G401 (cell line): ENCODE measurements around the gene ARMS2. TPM values are rescaled to one million over a fixed set of nuclear protein-coding genes. Genes with fewer than 3 reads are reported as not detected.

Experiments used
- DNase-seq: peaks from one replicate; pipeline ENCODE4 v3.0.0-alpha.2; 2015; ENCODE audit warnings: low spot score
- in situ Hi-C: cut with HindIII; loops from 2 replicates; pipeline ENCODE4 v1.10.0; 2016; ENCODE audit warnings: low sequenced_read_pairs, mixed read lengths
- total RNA-seq: library from RNA; depleted of rRNA; stranded (reverse); fragments of >200 nt; shearing (Covaris generic); gene quantifications from 2 replicates; pipeline ENCODE4 v1.2.3, GENCODE V29; 2014

ARMS2 gene
- total RNA-seq, 1 experiment from 2014 or later, result not detected

- in situ Hi-C loops, result no loop called here
- DNase-seq, result no peak
Observed at GRCh38 chr10:122449153-122449552, 5.3 kb upstream of the ARMS2 start.

GRCh38 chr10:122450353-122450990, 4.0 kb upstream of the ARMS2 start:
- in situ Hi-C loops, result no loop called here
- DNase-seq, result no peak

- no peak for DNase-seq
- in situ Hi-C loops, result no loop called here
Observed at GRCh38 chr10:122454071-122454470, 382 bp upstream of the ARMS2 start.

- in situ Hi-C loops, result no loop called here
- no peak for DNase-seq
Observed at GRCh38 chr10:122455376-122456079, 1.1 kb downstream of the ARMS2 start.

GRCh38 chr10:122457934-122458333, 3.5 kb downstream of the ARMS2 start:
- in situ Hi-C loops, result no loop called here
- DNase-seq, result no peak

DNA sequence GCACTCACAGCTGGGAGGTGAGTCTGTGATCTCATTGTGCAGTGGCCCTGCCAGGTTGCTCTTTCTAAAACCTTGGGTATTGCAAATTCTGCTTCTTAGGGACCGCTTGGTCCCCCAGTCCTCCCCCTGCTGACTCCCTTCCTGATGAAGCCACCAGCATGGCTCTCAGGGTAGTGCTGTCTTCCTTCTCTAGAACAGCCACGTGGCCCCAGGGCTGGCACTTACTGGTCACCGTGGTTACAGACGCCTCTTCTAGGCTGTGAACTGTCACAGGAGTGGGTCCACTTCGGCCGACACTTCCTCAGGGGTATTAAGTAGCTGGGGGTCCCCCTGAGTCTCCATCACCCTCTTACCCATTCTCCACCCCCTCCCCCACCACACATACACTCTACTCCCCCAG, 4.2 kb downstream of the ARMS2 start:
- in situ Hi-C loops, result no loop called here
- no peak for DNase-seq

DNA sequence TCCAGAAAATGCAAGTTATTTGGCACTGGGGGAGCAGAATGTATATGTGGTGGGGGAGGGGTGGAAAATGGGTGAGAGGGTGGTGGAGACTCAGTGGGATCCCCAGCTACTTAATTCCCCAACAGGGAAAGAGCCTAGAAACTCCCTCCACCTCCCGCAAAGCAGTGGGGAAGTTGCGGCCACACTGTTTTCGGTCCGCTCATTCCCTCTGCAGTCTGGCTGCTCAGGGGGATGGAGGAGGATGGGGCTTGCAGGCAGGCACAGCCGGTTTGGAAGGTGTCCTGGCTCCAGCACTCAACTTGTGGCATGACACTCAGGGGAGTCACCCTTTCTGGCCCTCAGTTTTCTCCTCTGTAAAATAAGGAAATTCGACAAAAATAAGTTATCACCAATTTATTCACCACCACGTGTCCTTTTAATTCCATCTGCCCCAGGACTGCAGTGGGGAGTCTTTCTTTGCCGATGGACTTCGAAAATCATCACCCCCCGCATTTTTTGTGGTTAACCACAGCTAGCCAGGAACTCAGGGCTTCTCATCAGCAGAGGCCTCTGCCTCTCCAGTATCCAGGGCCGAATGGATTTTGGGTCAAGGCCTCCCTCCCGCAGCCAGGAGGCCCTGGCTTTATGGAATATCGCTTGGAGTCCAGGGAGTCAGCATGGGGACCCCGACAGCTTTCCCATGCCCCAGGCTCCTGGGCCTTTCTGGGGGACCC, 5.3 kb downstream of the ARMS2 start:
- no peak for DNase-seq
- in situ Hi-C loops, result no loop called here

GRCh38 chr10:122460891-122461293, 6.4 kb downstream of the ARMS2 start:
- DNase-seq, result no peak
- in situ Hi-C loops, result no loop called here

- no peak for DNase-seq
- in situ Hi-C loops, result no loop called here
Observed at GRCh38 chr10:122461367-122461728, 6.9 kb downstream of the ARMS2 start, which contains the start of gene HTRA1. Gene HTRA1 (plus strand): TSS chr10:122461553. CDS start chr10:122461653, 100 bp downstream.

- in situ Hi-C loops, result no loop called here
- DNase-seq, result no peak
Observed at GRCh38 chr10:122461729-122462532, 7.5 kb downstream of the ARMS2 start.

- DNase-seq, result no peak
- in situ Hi-C loops, result no loop called here
Observed at GRCh38 chr10:122462533-122463465, 8.3 kb downstream of the ARMS2 start.

- in situ Hi-C loops, result no loop called here
- DNase-seq, result no peak
Observed at GRCh38 chr10:122463466-122464249, 9.2 kb downstream of the ARMS2 start.

DNA sequence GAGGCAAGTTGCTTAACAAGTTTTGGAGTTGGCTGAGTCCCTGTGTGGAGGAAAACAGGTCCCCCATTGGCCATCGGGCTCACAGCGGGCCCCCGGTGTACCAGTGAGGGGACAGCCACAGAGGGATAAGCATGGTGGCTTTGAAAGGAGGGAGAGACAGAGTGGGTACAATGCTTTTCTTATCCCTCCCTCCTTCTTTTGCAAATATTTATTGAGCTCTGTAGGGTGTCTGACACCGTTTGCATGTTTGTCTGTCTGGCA, 9.7 kb downstream of the ARMS2 start:
- no peak for DNase-seq
- in situ Hi-C loops, result no loop called here

DNA sequence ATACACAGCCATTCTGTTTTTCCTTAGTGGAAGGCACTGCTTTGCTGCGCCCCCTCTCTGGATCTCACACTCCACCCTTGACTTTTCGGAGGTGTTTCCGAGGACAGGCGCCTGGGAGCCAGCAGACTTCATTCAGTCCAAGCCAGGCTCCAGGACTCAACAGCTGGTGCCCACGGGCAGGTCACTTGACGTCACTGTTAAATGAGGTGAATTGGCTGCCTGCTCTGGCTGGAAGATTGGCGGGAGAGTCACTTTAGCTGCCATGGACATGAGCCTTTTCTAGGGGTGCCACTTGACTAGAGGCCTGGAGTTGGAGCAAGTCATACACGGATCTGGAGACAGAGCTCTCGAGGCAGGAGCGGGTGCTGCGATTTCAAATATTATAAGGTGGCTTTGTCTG, 10.1 kb downstream of the ARMS2 start:
- no peak for DNase-seq
- in situ Hi-C loops, result no loop called here

- in situ Hi-C loops, result no loop called here
- no peak for DNase-seq
Observed at GRCh38 chr10:122465401-122466040, 11.1 kb downstream of the ARMS2 start.

GRCh38 chr10:122466951-122467381, 12.5 kb downstream of the ARMS2 start:
- in situ Hi-C loops, result no loop called here
- no peak for DNase-seq

DNA sequence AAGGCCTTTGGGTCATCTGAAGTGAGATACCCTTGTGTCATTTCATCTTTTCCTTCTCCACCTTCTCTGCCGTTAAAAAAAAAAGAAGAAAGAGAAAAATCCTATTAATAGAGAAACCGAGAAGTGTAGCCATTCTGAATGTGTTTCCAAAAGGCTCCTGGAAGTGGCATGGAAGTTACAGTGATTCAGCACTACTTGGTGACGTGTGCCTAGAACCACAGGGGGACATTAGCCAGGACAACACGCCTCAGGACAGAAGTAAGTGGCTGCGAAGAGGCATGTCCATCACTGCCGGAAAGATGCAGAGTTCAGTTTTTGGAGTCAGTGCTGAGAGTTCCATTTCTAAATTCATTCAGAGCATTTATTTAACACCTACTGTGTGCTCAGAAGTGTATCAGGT, 13.2 kb downstream of the ARMS2 start:
- no peak for DNase-seq
- in situ Hi-C loops, result no loop called here
